IMR-90 (cell line): ENCODE data around the gene PRRC1. TPM values are rescaled to one million over a fixed set of nuclear protein-coding genes. Genes with fewer than 3 reads are reported as not detected.

Experiments used
- ATAC-seq: fragments of 200-7000 bp; cut with Tn5 transposase; 2 replicates; pipeline ENCODE4 v1.9.1; 2020; ENCODE audit warnings: low read depth, mild to moderate bottlenecking, moderate library complexity
- BruUV-seq: library from RNA; stranded (reverse); fragments of 400-500 nt; replicated peaks from 2 replicates; lab custom pipeline; 2021; lab: Mats Ljungman, UMichigan
- CTCF ChIA-PET: fragments of 300-600 bp; formaldehyde crosslinking; extraction: SDS; loops from one replicate; lab custom pipeline; 2021; ENCODE audit warnings: antibody characterized with exemption; lab: Yijun Ruan, JAX
- POLR2A ChIA-PET: fragments of 300-600 bp; sonication (Branson Sonifier 250); formaldehyde crosslinking; loops from one replicate; lab custom pipeline; 2022; ENCODE audit warnings: antibody characterized with exemption; ENCODE audit not compliant: unreplicated experiment; lab: Charles Lee
- DNase-seq: peaks from one replicate; pipeline ENCODE4 v3.0.0; 2013
- H2AFZ ChIP-seq: replicated peaks from 2 replicates; pipeline ENCODE3; 2013; ENCODE audit warnings: low read length, mild to moderate bottlenecking; ENCODE audit not compliant: poor library complexity
- H2AK5ac ChIP-seq: 2 replicates; pipeline ENCODE4 v1.6.1; 2013; ENCODE audit warnings: low read depth, low read length, inconsistent platforms
- H2AK9ac ChIP-seq: replicated peaks from 2 replicates; pipeline ENCODE3; 2013; ENCODE audit warnings: mild to moderate bottlenecking, low read depth, low read length, moderate library complexity; ENCODE audit not compliant: poor library complexity
- H2BK120ac ChIP-seq: 2 replicates; pipeline ENCODE4 v1.6.1; 2013; ENCODE audit warnings: low read depth, low read length, inconsistent platforms
- H2BK15ac ChIP-seq: 3 replicates; pipeline ENCODE4 v1.6.1; 2013; ENCODE audit warnings: low read depth, low read length, inconsistent platforms
- H2BK20ac ChIP-seq: 2 replicates; pipeline ENCODE4 v1.6.1; 2013; ENCODE audit warnings: low read depth, mild to moderate bottlenecking, inconsistent platforms, low read length, moderate library complexity
- H2BK5ac ChIP-seq: 2 replicates; pipeline ENCODE4 v1.6.1; 2013; ENCODE audit warnings: mild to moderate bottlenecking, low read depth, low read length, inconsistent platforms; ENCODE audit not compliant: poor library complexity, severe bottlenecking
- H3K14ac ChIP-seq: replicated peaks from 2 replicates; pipeline ENCODE4 v1.6.1; 2013; ENCODE audit warnings: low read depth, low read length, inconsistent platforms
- H3K18ac ChIP-seq: 2 replicates; pipeline ENCODE4 v1.6.1; 2013; ENCODE audit warnings: low read depth, low read length, control low read depth
- H3K23ac ChIP-seq: 2 replicates; pipeline ENCODE4 v1.6.1; 2013; ENCODE audit warnings: low read depth, low read length, inconsistent platforms
- H3K27ac ChIP-seq: 2 replicates; pipeline ENCODE4 v1.5.1; 2013; ENCODE audit warnings: mild to moderate bottlenecking, control low read depth, low read length; ENCODE audit not compliant: insufficient read depth
- H3K27me3 ChIP-seq: 2 replicates; pipeline ENCODE4 v1.6.1; 2013; ENCODE audit warnings: low read length; ENCODE audit not compliant: control insufficient read depth, insufficient read depth
- H3K36me3 ChIP-seq: 2 replicates; pipeline ENCODE4 v1.6.1; 2013; ENCODE audit warnings: low read length, mixed read lengths; ENCODE audit not compliant: control insufficient read depth, insufficient read depth
- H3K4ac ChIP-seq: 2 replicates; pipeline ENCODE4 v1.6.1; 2013; ENCODE audit warnings: low read depth, low read length, inconsistent platforms
- H3K4me1 ChIP-seq: 2 replicates; pipeline ENCODE4 v1.6.1; 2013; ENCODE audit warnings: low read length, mixed read lengths; ENCODE audit not compliant: control insufficient read depth, insufficient read depth
- H3K4me2 ChIP-seq: 2 replicates; pipeline ENCODE4 v1.6.1; 2013; ENCODE audit warnings: low read depth, mild to moderate bottlenecking, control low read depth, low read length, moderate library complexity
- H3K4me3 ChIP-seq: 2 replicates; pipeline ENCODE4 v1.5.1; 2013; ENCODE audit warnings: low read depth, mild to moderate bottlenecking, control low read depth, low read length, moderate library complexity; ENCODE audit not compliant: insufficient read depth
- H3K56ac ChIP-seq: 2 replicates; pipeline ENCODE4 v1.6.1; 2013; ENCODE audit warnings: low read length, inconsistent platforms; ENCODE audit not compliant: insufficient read depth; ENCODE audit errors: extremely low read depth
- H3K79me1 ChIP-seq, 2 experiments: 2 replicates each; pipeline ENCODE4 v1.6.1; 2013; ENCODE audit warnings: low read length in 2 of 2, inconsistent platforms in 1 of 2, low read depth in 1 of 2
- H3K9ac ChIP-seq: 2 replicates; pipeline ENCODE4 v1.6.1; 2013; ENCODE audit warnings: low read depth, low read length, control low read depth
- H3K9me1 ChIP-seq: 2 replicates; pipeline ENCODE4 v1.6.1; 2013; ENCODE audit warnings: low read length, inconsistent platforms; ENCODE audit not compliant: insufficient read depth
- H3K9me3 ChIP-seq: 2 replicates; pipeline ENCODE4 v1.6.1; 2013; ENCODE audit warnings: low read length; ENCODE audit not compliant: control insufficient read depth, insufficient read depth
- H4K20me1 ChIP-seq: 2 replicates; pipeline ENCODE4 v1.6.1; 2013; ENCODE audit warnings: low read length, inconsistent platforms; ENCODE audit not compliant: insufficient read depth
- H4K5ac ChIP-seq: 2 replicates; pipeline ENCODE4 v1.6.1; 2013; ENCODE audit warnings: mild to moderate bottlenecking, low read depth, low read length, control low read depth
- H4K8ac ChIP-seq, 2 experiments: 2 replicates each; pipeline ENCODE4 v1.6.1; 2013; ENCODE audit warnings: low read depth in 2 of 2, low read length in 2 of 2, control low read depth in 1 of 2, inconsistent platforms in 1 of 2
- H4K91ac ChIP-seq: 2 replicates; pipeline ENCODE4 v1.6.1; 2013; ENCODE audit warnings: low read depth, low read length, inconsistent platforms; ENCODE audit not compliant: insufficient read depth
- CEBPB ChIP-seq: IDR thresholded peaks from 2 replicates; pipeline ENCODE4 v1.6.1; 2012; ENCODE audit warnings: low read depth, low read length, improper control_type of control experiment
- CHD1 ChIP-seq: IDR thresholded peaks from 2 replicates; pipeline ENCODE4 v1.6.1; 2012; ENCODE audit warnings: low read depth, low read length, improper control_type of control experiment
- FOS ChIP-seq: fragments of 150-350 bp; IDR thresholded peaks from 2 replicates; pipeline ENCODE4 v1.6.1; 2016; ENCODE audit warnings: low read depth, low read length
- MAZ ChIP-seq: IDR thresholded peaks from 2 replicates; pipeline ENCODE4 v1.6.1; 2012; ENCODE audit warnings: low read depth, mild to moderate bottlenecking, low read length, improper control_type of control experiment, moderate library complexity, borderline replicate concordance
- MXI1 ChIP-seq: IDR thresholded peaks from 2 replicates; pipeline ENCODE4 v1.6.1; 2012; ENCODE audit warnings: low read depth, mild to moderate bottlenecking, low read length, moderate library complexity, borderline replicate concordance
- RAD21 ChIP-seq: IDR thresholded peaks from 2 replicates; pipeline ENCODE4 v1.6.1; 2012; ENCODE audit warnings: low read length, improper control_type of control experiment
- RCOR1 ChIP-seq: IDR thresholded peaks from 2 replicates; pipeline ENCODE4 v1.6.1; 2012; ENCODE audit warnings: mild to moderate bottlenecking, low read length, improper control_type of control experiment; ENCODE audit not compliant: insufficient replicate concordance
- WGBS, 2 experiments: methylation state at CpG; one replicate each; pipeline versions ENCODE4 v1.1.5 to v1.1.7; 2013; ENCODE audit warnings: missing lambda C conversion rate in 2 of 2; ENCODE audit not compliant: insufficient read length in 1 of 2; ENCODE audit errors: extremely low coverage in 2 of 2; 5-methylcytosine and 5-hydroxymethylcytosine counted together
- dilution Hi-C: fragments of 300-500 bp; cut with HindIII; formaldehyde crosslinking; loops from one replicate; pipeline ENCODE4 v1.14.3; 2018; ENCODE audit warnings: low sequenced_read_pairs; ENCODE audit not compliant: unreplicated experiment
- in situ Hi-C: fragments of 300-500 bp; cut with MboI; formaldehyde crosslinking; loops from 3 replicates; pipeline ENCODE4 v1.14.3; 2019; ENCODE audit warnings: low sequenced_read_pairs, inconsistent platforms, mixed read lengths
- intact Hi-C: fragments of 100-400 bp; cut with micrococcal nuclease; formaldehyde crosslinking; loops from 2 replicates; pipeline ENCODE4 v1.10.0; 2022
- polyA plus RNA-seq, 3 experiments: library from polyadenylated mRNA; depleted of rRNA; stranded (reverse); fragments of >200 nt; gene quantifications; 2 replicates each; pipeline ENCODE4 v1.2.3, GENCODE V29; 2012; ENCODE audit warnings: low replicate concordance in 1 of 3
- total RNA-seq: library from RNA; depleted of rRNA; stranded (reverse); fragments of >200 nt; gene quantifications from 2 replicates; pipeline ENCODE4 v1.2.3, GENCODE V29; 2012
- TF ChIP-seq, protein P1 (sequence below): fragments of 150-350 bp; IDR thresholded peaks from 2 replicates; pipeline ENCODE4 v1.6.1; 2017; ENCODE audit warnings: mild to moderate bottlenecking, antibody characterized with exemption, low read length, low read depth
- TF ChIP-seq, protein P2 (sequence below): conservative IDR thresholded peaks from 2 replicates; pipeline ENCODE4 v1.5.1; 2012; ENCODE audit warnings: mild to moderate bottlenecking, low read depth, low read length, improper control_type of control experiment

The PRRC1 gene
- total and polyA plus RNA-seq, 2 of the 4 experiments (the other 2 are of a cell fraction), result 46.8 to 63.1 TPM

DNA sequence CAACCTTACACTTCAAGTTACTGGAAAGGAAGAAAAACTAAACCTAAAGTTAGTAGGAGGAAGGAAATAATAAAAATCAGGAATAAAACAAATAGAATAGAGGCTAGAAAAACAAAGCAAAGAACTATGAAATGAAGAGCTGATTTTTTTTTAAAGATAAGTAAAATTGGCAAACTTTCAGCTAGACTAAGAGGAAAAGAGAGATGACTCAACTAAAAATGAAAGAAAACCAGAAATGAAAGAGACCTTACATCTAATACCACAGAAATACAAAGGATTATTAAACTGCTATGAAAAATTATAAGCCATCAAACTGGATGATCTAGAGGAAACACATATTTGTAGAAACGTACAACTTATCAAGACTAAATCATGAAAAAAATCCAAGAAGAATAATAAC lies 60.0 kb downstream of the PRRC1 start:
- Histone ChIP-seq H2AK9ac (no peak overlapping the region), H3K36me3 (no peaks in the 10 kb centered on the region), H3K9ac (no peak overlapping the region), H3K18ac (no peak overlapping the region), H3K4me3 (no peak overlapping the region), H2BK120ac (no peak overlapping the region), H3K9me3 (0 out of 2 replicates have a peak, but pooled peaks cover 1% of the 10 kb centered on the region), H3K9me1 (no peaks in the 10 kb centered on the region; the same call in 1 of the 2 replicates), H3K79me1 (no peaks in the 10 kb centered on the region), H3K27ac (no peak overlapping the region), H3K27me3 (no peaks in the 10 kb centered on the region), H3K56ac (no peak overlapping the region), H3K23ac (no peak overlapping the region), H4K8ac (no peak overlapping the region), H4K91ac (no peak overlapping the region), H3K14ac (no peak overlapping the region), H3K4me2 (no peak overlapping the region), H2BK20ac (no peak overlapping the region), H2BK5ac (no peak overlapping the region), H3K4me1 (no peaks in the 10 kb centered on the region), H2AK5ac (no peak overlapping the region), H4K20me1 (no peaks in the 10 kb centered on the region), H2BK15ac (no peak overlapping the region), H3K4ac (no peak overlapping the region), H4K5ac (no peak overlapping the region), H2AFZ (no peak overlapping the region)
- no CpG with 5 or more reads among the region's 1 CpG for WGBS, 2 experiments
- ChIA-PET POLR2A (no interaction called here), CTCF (no interaction called here)
- no TSS peak for BruUV-seq
- ATAC-seq, result no peak
- TF ChIP-seq RCOR1 (no peak), MAZ (no peak), CHD1 (no peak), MXI1 (no peak), CEBPB (no peak), RAD21 (no peak), FOS (no peak)
- TF ChIP-seq, protein P1, sequence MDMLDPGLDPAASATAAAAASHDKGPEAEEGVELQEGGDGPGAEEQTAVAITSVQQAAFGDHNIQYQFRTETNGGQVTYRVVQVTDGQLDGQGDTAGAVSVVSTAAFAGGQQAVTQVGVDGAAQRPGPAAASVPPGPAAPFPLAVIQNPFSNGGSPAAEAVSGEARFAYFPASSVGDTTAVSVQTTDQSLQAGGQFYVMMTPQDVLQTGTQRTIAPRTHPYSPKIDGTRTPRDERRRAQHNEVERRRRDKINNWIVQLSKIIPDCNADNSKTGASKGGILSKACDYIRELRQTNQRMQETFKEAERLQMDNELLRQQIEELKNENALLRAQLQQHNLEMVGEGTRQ, result no peak
- TF ChIP-seq, protein P2, sequence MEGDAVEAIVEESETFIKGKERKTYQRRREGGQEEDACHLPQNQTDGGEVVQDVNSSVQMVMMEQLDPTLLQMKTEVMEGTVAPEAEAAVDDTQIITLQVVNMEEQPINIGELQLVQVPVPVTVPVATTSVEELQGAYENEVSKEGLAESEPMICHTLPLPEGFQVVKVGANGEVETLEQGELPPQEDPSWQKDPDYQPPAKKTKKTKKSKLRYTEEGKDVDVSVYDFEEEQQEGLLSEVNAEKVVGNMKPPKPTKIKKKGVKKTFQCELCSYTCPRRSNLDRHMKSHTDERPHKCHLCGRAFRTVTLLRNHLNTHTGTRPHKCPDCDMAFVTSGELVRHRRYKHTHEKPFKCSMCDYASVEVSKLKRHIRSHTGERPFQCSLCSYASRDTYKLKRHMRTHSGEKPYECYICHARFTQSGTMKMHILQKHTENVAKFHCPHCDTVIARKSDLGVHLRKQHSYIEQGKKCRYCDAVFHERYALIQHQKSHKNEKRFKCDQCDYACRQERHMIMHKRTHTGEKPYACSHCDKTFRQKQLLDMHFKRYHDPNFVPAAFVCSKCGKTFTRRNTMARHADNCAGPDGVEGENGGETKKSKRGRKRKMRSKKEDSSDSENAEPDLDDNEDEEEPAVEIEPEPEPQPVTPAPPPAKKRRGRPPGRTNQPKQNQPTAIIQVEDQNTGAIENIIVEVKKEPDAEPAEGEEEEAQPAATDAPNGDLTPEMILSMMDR, result no peak
- dilution Hi-C loops, result no loop called here
- DNase-seq, result peak; percentile 20
- intact Hi-C loops, result no loop called here
- in situ Hi-C loops, result loop anchor here (25.0 kb wide), 1 partner anchor 1260 kb away; no protein-coding TSS in a partner anchor
